CD14-positive monocyte (primary cell): ENCODE data around the gene SLC1A2. TPM values are rescaled to one million over a fixed set of nuclear protein-coding genes. Genes with fewer than 3 reads are reported as not detected.

Experiments
- DNase-seq, 3 donors: peaks; one replicate each; pipeline ENCODE4 v3.0.0-alpha.2; 2011 to 2022
- H2AFZ ChIP-seq: 2 replicates; pipeline ENCODE4 v1.6.0; 2012; ENCODE audit warnings: mild to moderate bottlenecking, low read depth, low read length, inconsistent platforms; ENCODE audit not compliant: insufficient read depth, poor library complexity, severe bottlenecking
- H3K27ac ChIP-seq, 2 donors: 1 replicate in 1 of 2; 2 replicates in 1 of 2; pipeline ENCODE4 v1.5.1; 2012 to 2013; ENCODE audit warnings: low read length in 2 of 2, control low read depth in 1 of 2, inconsistent platforms in 1 of 2, low read depth in 1 of 2, mild to moderate bottlenecking in 1 of 2
- H3K27me3 ChIP-seq, 2 donors: one replicate each; pipeline versions ENCODE4 v1.6.0 to v1.6.1; 2011 to 2013; ENCODE audit warnings: low read length in 2 of 2; ENCODE audit not compliant: control insufficient read depth in 2 of 2, insufficient read depth in 2 of 2
- H3K36me3 ChIP-seq, 2 donors: replicated peaks in 1 of 2; 1 replicate in 1 of 2; 2 replicates in 1 of 2; pipeline versions ENCODE4 v1.5.1 to v1.6.1; 2012 to 2013; ENCODE audit warnings: low read length in 2 of 2, control low read depth in 1 of 2, inconsistent platforms in 1 of 2, mild to moderate bottlenecking in 1 of 2; ENCODE audit not compliant: insufficient read depth in 2 of 2, control insufficient read depth in 1 of 2
- H3K4me1 ChIP-seq, 2 donors: 1 replicate in 1 of 2; 2 replicates in 1 of 2; pipeline versions ENCODE4 v1.5.1 to v1.6.1; 2012 to 2013; ENCODE audit warnings: low read length in 2 of 2, control low read depth in 1 of 2, inconsistent platforms in 1 of 2, mild to moderate bottlenecking in 1 of 2, moderate library complexity in 1 of 2; ENCODE audit not compliant: insufficient read depth in 2 of 2, control insufficient read depth in 1 of 2
- H3K4me2 ChIP-seq: replicated peaks from 2 replicates; pipeline ENCODE3; 2012; ENCODE audit warnings: low read length, moderate library complexity, mild to moderate bottlenecking; ENCODE audit not compliant: poor library complexity, severe bottlenecking; ENCODE audit errors: extremely low read depth
- H3K4me3 ChIP-seq, 3 experiments: fragments of 200-600 bp in 1 of 3; sonication (generic) in 1 of 3; replicated peaks in 1 of 3; 1 replicate in 2 of 3; 2 replicates in 1 of 3; pipeline ENCODE4 v1.5.1; 2011 to 2013; ENCODE audit warnings: low read length in 3 of 3, mild to moderate bottlenecking in 3 of 3, control low read depth in 2 of 3, low read depth in 2 of 3, inconsistent platforms in 1 of 3, moderate library complexity in 1 of 3
- H3K79me2 ChIP-seq: 2 replicates; pipeline ENCODE4 v1.6.0; 2012; ENCODE audit warnings: mild to moderate bottlenecking, control low read depth, inconsistent platforms, low read length, moderate library complexity; ENCODE audit not compliant: insufficient read depth
- H3K9ac ChIP-seq: 2 replicates; pipeline ENCODE4 v1.6.0; 2017; ENCODE audit warnings: low read length, mild to moderate bottlenecking; ENCODE audit not compliant: insufficient read depth, poor library complexity, severe bottlenecking
- H3K9me3 ChIP-seq, 2 donors: replicated peaks in 1 of 2; 1 replicate in 1 of 2; 2 replicates in 1 of 2; pipeline versions ENCODE4 v1.5.1 to v1.6.1; 2012 to 2013; ENCODE audit warnings: low read length in 2 of 2, control low read depth in 1 of 2; ENCODE audit not compliant: control insufficient read depth in 1 of 2, insufficient read depth in 1 of 2
- H4K20me1 ChIP-seq: 2 replicates; pipeline ENCODE4 v1.6.0; 2012; ENCODE audit warnings: mild to moderate bottlenecking, low read length, control low read depth, moderate library complexity; ENCODE audit not compliant: insufficient read depth
- H3K27ac Mint-ChIP-seq, 7 donors: one replicate each; pipeline ENCODE4 v1.8.0; 2020; ENCODE audit warnings: mild to moderate bottlenecking in 7 of 7, mixed read lengths in 7 of 7, moderate library complexity in 6 of 7, inconsistent platforms in 2 of 7
- H3K27me3 Mint-ChIP-seq, 3 donors: one replicate each; pipeline ENCODE4 v1.8.0; 2021 to 2022; ENCODE audit warnings: low read depth in 3 of 3, mild to moderate bottlenecking in 3 of 3, mixed read lengths in 3 of 3, moderate library complexity in 3 of 3, inconsistent platforms in 1 of 3
- H3K36me3 Mint-ChIP-seq, 2 donors: one replicate each; pipeline ENCODE4 v1.8.0; 2020; ENCODE audit warnings: mixed read lengths in 2 of 2, inconsistent platforms in 1 of 2, mild to moderate bottlenecking in 1 of 2
- H3K4me1 Mint-ChIP-seq: one replicate; pipeline ENCODE4 v1.8.0; 2020; ENCODE audit warnings: mild to moderate bottlenecking, mixed read lengths
- H3K4me3 Mint-ChIP-seq, 2 donors: one replicate each; pipeline ENCODE4 v1.8.0; 2020; ENCODE audit warnings: mild to moderate bottlenecking in 2 of 2, mixed read lengths in 2 of 2, moderate library complexity in 1 of 2
- H3K9me3 Mint-ChIP-seq, 7 donors: one replicate each; pipeline ENCODE4 v1.8.0; 2020 to 2022; ENCODE audit warnings: mixed read lengths in 7 of 7, mild to moderate bottlenecking in 6 of 7, moderate library complexity in 6 of 7, inconsistent platforms in 2 of 7
- WGBS: methylation state at CpG from one replicate; pipeline ENCODE4 v1.1.5; 2013; ENCODE audit warnings: missing lambda C conversion rate; ENCODE audit not compliant: insufficient coverage; 5-methylcytosine and 5-hydroxymethylcytosine counted together
- intact Hi-C, 2 donors: fragments of 100-400 bp; cut with micrococcal nuclease; formaldehyde crosslinking; loops; one replicate each; pipeline versions ENCODE4 v1.15.0 to v1.15.1; 2023
- polyA plus RNA-seq, 3 donors: library from polyadenylated mRNA; depleted of rRNA in 1 of 3; unstranded in 2 of 3; stranded (reverse) in 1 of 3; fragments of 300-500 nt in 2 of 3; fragments of >200 nt in 1 of 3; fragmentation: Illumina TruSeq in 2 of 3; gene quantifications; 1 replicate in 2 of 3; 2 replicates in 1 of 3; pipeline ENCODE4 v1.2.3, GENCODE V29; 2012 to 2021
- TF ChIP-seq, protein P1 (sequence below): fragments of 200-600 bp; IDR thresholded peaks from one replicate; pipeline ENCODE4 v1.8.0; 2022; ENCODE audit warnings: antibody characterized with exemption, mild to moderate bottlenecking

Gene SLC1A2
- polyA plus RNA-seq, 3 donors, result 0.07 TPM; not detected in 2

DNA sequence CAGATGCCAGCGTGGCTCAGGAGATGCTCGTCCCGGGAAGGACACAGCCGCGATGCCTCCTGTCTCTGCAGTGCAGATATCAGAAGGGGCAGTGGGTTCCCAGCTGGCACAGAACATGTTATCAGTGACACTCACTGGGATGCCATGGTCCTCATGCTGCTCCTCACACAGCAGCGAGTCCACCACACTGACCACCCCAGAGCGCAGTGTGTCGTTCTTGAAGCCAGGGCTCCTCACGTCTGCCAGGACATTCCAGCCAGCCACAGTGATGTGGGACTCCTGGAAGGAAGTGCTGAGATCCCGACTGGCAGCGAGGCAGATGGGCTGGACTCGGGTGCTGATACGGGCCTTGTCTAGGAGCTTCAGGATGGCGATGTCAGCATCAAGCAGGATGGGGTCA lies 13.1 kb upstream of the SLC1A2 start:
- Histone ChIP-seq H3K4me2 (no peak overlapping the region), H3K27me3 (peaks cover 6 to 25% of the 10 kb centered on the region in 2 donors), H3K9ac (no peak overlapping the region), H3K4me1 (no peaks in the 10 kb centered on the region), H3K36me3 (no peaks in the 10 kb centered on the region), H4K20me1 (no peaks in the 10 kb centered on the region), H2AFZ (no peak overlapping the region), H3K9me3 (no peaks in the 10 kb centered on the region), H3K27ac (no peak overlapping the region), H3K79me2 (no peaks in the 10 kb centered on the region), H3K4me3 (no peak overlapping the region)
- H3K4me3 Mint-ChIP-seq, result no peak overlapping the region
- TF ChIP-seq, protein P1, sequence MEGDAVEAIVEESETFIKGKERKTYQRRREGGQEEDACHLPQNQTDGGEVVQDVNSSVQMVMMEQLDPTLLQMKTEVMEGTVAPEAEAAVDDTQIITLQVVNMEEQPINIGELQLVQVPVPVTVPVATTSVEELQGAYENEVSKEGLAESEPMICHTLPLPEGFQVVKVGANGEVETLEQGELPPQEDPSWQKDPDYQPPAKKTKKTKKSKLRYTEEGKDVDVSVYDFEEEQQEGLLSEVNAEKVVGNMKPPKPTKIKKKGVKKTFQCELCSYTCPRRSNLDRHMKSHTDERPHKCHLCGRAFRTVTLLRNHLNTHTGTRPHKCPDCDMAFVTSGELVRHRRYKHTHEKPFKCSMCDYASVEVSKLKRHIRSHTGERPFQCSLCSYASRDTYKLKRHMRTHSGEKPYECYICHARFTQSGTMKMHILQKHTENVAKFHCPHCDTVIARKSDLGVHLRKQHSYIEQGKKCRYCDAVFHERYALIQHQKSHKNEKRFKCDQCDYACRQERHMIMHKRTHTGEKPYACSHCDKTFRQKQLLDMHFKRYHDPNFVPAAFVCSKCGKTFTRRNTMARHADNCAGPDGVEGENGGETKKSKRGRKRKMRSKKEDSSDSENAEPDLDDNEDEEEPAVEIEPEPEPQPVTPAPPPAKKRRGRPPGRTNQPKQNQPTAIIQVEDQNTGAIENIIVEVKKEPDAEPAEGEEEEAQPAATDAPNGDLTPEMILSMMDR, result no peak
- DNase-seq, result no peak
- H3K27ac Mint-ChIP-seq, result peak overlapping the region in 1 of 7 donors; percentile 55
- 97% methylated on average over 7 of the region's 14 CpGs for WGBS
- no peaks in the 10 kb centered on the region for H3K4me1 Mint-ChIP-seq
- H3K9me3 Mint-ChIP-seq, result peaks cover 0 to 2% (median 0%) of the 10 kb centered on the region in 7 donors
- intact Hi-C loops, result no loop called here
- H3K36me3 Mint-ChIP-seq, result no peaks in the 10 kb centered on the region
- H3K27me3 Mint-ChIP-seq, result peaks cover 19 to 39% (median 22%) of the 10 kb centered on the region in 3 donors

DNA sequence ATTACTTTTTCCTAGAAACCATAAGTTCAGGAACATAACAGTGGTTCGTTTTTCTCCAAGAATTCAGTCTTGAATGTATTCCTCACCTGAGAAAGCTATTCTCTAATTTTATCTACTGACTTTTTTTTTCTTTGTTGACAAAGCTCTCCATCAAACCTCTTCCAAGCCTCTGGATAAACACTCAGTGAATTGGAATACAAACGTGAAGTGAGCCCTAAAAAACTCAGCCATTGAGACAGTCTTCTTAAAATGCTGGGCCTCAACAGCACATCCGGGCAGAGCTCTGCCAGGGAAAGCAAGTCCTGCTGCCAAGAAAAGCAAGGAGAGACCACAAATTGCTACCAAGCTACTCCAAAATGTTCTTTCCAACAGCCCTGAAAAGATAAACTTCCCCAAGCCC lies 7.7 kb upstream of the SLC1A2 start:
- Histone ChIP-seq H3K79me2 (no peaks in the 10 kb centered on the region), H2AFZ (no peak overlapping the region), H3K36me3 (no peaks in the 10 kb centered on the region), H3K27me3 (peaks cover 49 to 70% of the 10 kb centered on the region in 2 donors), H3K4me3 (no peak overlapping the region), H4K20me1 (no peaks in the 10 kb centered on the region), H3K27ac (no peak overlapping the region), H3K4me2 (no peak overlapping the region), H3K9ac (no peak overlapping the region), H3K9me3 (no peaks in the 10 kb centered on the region), H3K4me1 (no peaks in the 10 kb centered on the region)
- H3K36me3 Mint-ChIP-seq, result no peaks in the 10 kb centered on the region
- TF ChIP-seq, protein P1, result no peak
- no peaks in the 10 kb centered on the region for H3K4me1 Mint-ChIP-seq
- H3K27ac Mint-ChIP-seq, result no peak overlapping the region
- peaks cover 0 to 2% (median 0%) of the 10 kb centered on the region in 7 donors for H3K9me3 Mint-ChIP-seq
- intact Hi-C loops, result no loop called here
- no peak for DNase-seq
- no peak overlapping the region for H3K4me3 Mint-ChIP-seq
- peaks cover 32 to 57% (median 45%) of the 10 kb centered on the region in 3 donors for H3K27me3 Mint-ChIP-seq
- WGBS, result 75% methylated on average over 2 of the region's 3 CpGs
